K562 (cell line): ENCODE results near the gene CSF3. TPM values are rescaled to one million over a fixed set of nuclear protein-coding genes. Genes with fewer than 3 reads are reported as not detected.
"Not testable (repeated sequence)": the region's sequence is repeated elsewhere in the genome, so short reads cannot be mapped to it uniquely, and the experiment has no call there.

Source experiments
- ATAC-seq: fragments of 200-7000 bp; cut with Tn5 transposase; 3 replicates; pipeline ENCODE4 v1.9.1; 2020; ENCODE audit warnings: moderate library complexity
- BruUV-seq: library from RNA; stranded (reverse); fragments of 400-500 nt; replicated peaks from 2 replicates; lab custom pipeline; 2021; lab: Mats Ljungman, UMichigan
- CTCF ChIA-PET: fragments of 300-600 bp; formaldehyde crosslinking; extraction: SDS; loops from one replicate; lab custom pipeline; 2021; ENCODE audit warnings: low intra/inter-chr PET ratio; lab: Yijun Ruan, JAX
- POLR2A ChIA-PET: fragments of 300-600, 350-650 bp; sonication (Branson Sonifier 250); formaldehyde crosslinking; extraction: SDS; loops from one replicate; lab custom pipeline; 2021; ENCODE audit warnings: antibody characterized with exemption, inconsistent platforms; lab: Yijun Ruan, JAX
- DNase-seq, 4 experiments: peaks; one replicate each; pipeline versions ENCODE4 v3.0.0 to v3.0.0-alpha.2; 2011 to 2018; ENCODE audit warnings: low spot score in 3 of 4, mixed read lengths in 3 of 4; ENCODE audit errors: extremely low read depth in 1 of 4
- FAIRE-seq: peaks from 2 replicates; lab custom pipeline; 2011; peaks lifted over from hg19 to GRCh38; lab: Jason Lieb, UNC
- H2AFZ ChIP-seq: 2 replicates; pipeline ENCODE4 v1.6.0; 2011; ENCODE audit warnings: low read depth, low read length, control low read depth, inconsistent platforms
- H3K27ac ChIP-seq: fragments of 200-600 bp; 3 replicates; pipeline ENCODE4 v1.8.0; 2011; ENCODE audit warnings: low read depth, mild to moderate bottlenecking, control low read depth, inconsistent platforms, low read length, moderate library complexity, mixed read lengths; ENCODE audit errors: extremely low read depth
- H3K27me3 ChIP-seq, 2 experiments: fragments of 300-600 bp in 1 of 2; 2 replicates in 1 of 2; 3 replicates in 1 of 2; pipeline versions ENCODE4 v1.6.0 to v1.8.0; 2011; ENCODE audit warnings: inconsistent platforms in 2 of 2, low read length in 2 of 2, mild to moderate bottlenecking in 1 of 2, mixed read lengths in 1 of 2, moderate library complexity in 1 of 2; ENCODE audit not compliant: control insufficient read depth in 2 of 2, insufficient read depth in 2 of 2
- H3K36me3 ChIP-seq: fragments of 300-600 bp; 3 replicates; pipeline ENCODE4 v1.8.0; 2011; ENCODE audit warnings: mild to moderate bottlenecking, low read length, inconsistent platforms; ENCODE audit not compliant: control insufficient read depth, insufficient read depth
- H3K4me1 ChIP-seq, 2 experiments: fragments of 200-600 bp in 1 of 2; replicated peaks in 1 of 2; 2 replicates in 1 of 2; 3 replicates in 1 of 2; pipeline versions ENCODE4 v1.5.1 to v1.8.0; 2011; ENCODE audit warnings: inconsistent platforms in 2 of 2, low read length in 2 of 2, mild to moderate bottlenecking in 1 of 2, mixed read lengths in 1 of 2, moderate library complexity in 1 of 2; ENCODE audit not compliant: control insufficient read depth in 2 of 2, insufficient read depth in 2 of 2
- H3K4me2 ChIP-seq: 2 replicates; pipeline ENCODE4 v1.6.1; 2011; ENCODE audit warnings: low read length, control low read depth, inconsistent platforms, mixed read lengths; ENCODE audit not compliant: insufficient read depth
- H3K4me3 ChIP-seq: fragments of 200-600 bp; sonication (generic), shearing (Covaris generic); 2 replicates; pipeline ENCODE4 v1.5.1; 2016; ENCODE audit warnings: control low read depth, inconsistent platforms
- H3K79me2 ChIP-seq: fragments of 200-600 bp; 3 replicates; pipeline ENCODE4 v1.8.0; 2011; ENCODE audit warnings: low read length, inconsistent platforms; ENCODE audit not compliant: control insufficient read depth, insufficient read depth
- H3K9ac ChIP-seq, 2 experiments: 2 replicates each; pipeline versions ENCODE4 v1.6.0 to v1.6.1; 2011; ENCODE audit warnings: low read depth in 2 of 2, low read length in 2 of 2, control low read depth in 1 of 2, inconsistent platforms in 1 of 2, mild to moderate bottlenecking in 1 of 2, mixed read lengths in 1 of 2; ENCODE audit not compliant: insufficient read depth in 1 of 2
- H3K9me1 ChIP-seq: one replicate; pipeline ENCODE4 v1.6.0; 2011; ENCODE audit warnings: inconsistent platforms, mild to moderate bottlenecking, low read length, moderate library complexity; ENCODE audit not compliant: control insufficient read depth, insufficient read depth
- H3K9me3 ChIP-seq: replicated peaks from 2 replicates; pipeline ENCODE4 v1.5.1; 2011; ENCODE audit warnings: low read depth, low read length, inconsistent platforms; ENCODE audit not compliant: control insufficient read depth, insufficient read depth
- H4K20me1 ChIP-seq: replicated peaks from 2 replicates; pipeline ENCODE4 v1.6.1; 2011; ENCODE audit warnings: low read length, inconsistent platforms, mixed read lengths; ENCODE audit not compliant: control insufficient read depth, insufficient read depth
- FOXM1 ChIP-seq, 2 experiments: fragments of 450-650 bp in 1 of 2; sonication (generic) in 1 of 2; formaldehyde crosslinking in 1 of 2; IDR thresholded peaks; 2 replicates each; pipeline versions ENCODE4 v1.6.1 to v1.9.0; 2017 to 2022; ENCODE audit warnings: low read depth in 2 of 2, mild to moderate bottlenecking in 2 of 2, missing genetic modification reagents in 1 of 2, moderate library complexity in 1 of 2
- KAT8 ChIP-seq: fragments of 450-650 bp; IDR thresholded peaks from 2 replicates; pipeline ENCODE4 v1.6.1; 2016; ENCODE audit warnings: low read depth, mild to moderate bottlenecking
- MXD1 ChIP-seq: fragments of 250-450 bp; sonication (Bioruptor Pico); IDR thresholded peaks from 2 replicates; pipeline ENCODE4 v1.8.0; 2021; ENCODE audit warnings: borderline replicate concordance, mild to moderate bottlenecking, moderate library complexity; ENCODE audit not compliant: poor library complexity, severe bottlenecking
- NCOA1 ChIP-seq: fragments of 450-650 bp; IDR thresholded peaks from 2 replicates; pipeline ENCODE4 v1.6.1; 2016; ENCODE audit warnings: low read depth
- PBX2 ChIP-seq, 2 experiments: IDR thresholded peaks in 1 of 2; conservative IDR thresholded peaks in 1 of 2; 2 replicates each; pipeline ENCODE4 v1.6.1; 2016; ENCODE audit warnings: low read depth in 2 of 2, mild to moderate bottlenecking in 1 of 2, missing compliant biosample characterization in 1 of 2, missing genetic modification characterization in 1 of 2, moderate library complexity in 1 of 2
- RBM25 ChIP-seq: fragments of 200-400 bp; formaldehyde crosslinking; IDR thresholded peaks from 2 replicates; pipeline ENCODE4 v1.6.1; 2018; ENCODE audit warnings: low read length, low read depth, moderate library complexity; ENCODE audit not compliant: severe bottlenecking
- SMAD4 ChIP-seq: fragments of 250-450 bp; sonication (Bioruptor Pico); conservative IDR thresholded peaks from 2 replicates; pipeline ENCODE4 v1.8.0; 2021; ENCODE audit warnings: inconsistent platforms, mild to moderate bottlenecking, moderate library complexity
- WGBS: fragments of 100-300 bp; shearing (Covaris generic); methylation state at CpG from one replicate; pipeline ENCODE4 v1.1.6; 2016; ENCODE audit warnings: low coverage, mixed read lengths; ENCODE audit not compliant: insufficient coverage; ENCODE audit errors: missing lambda C conversion rate; 5-methylcytosine and 5-hydroxymethylcytosine counted together
- in situ Hi-C: fragments of 300-500 bp; cut with MboI; formaldehyde crosslinking; loops from 4 replicates; pipeline ENCODE4 v1.15.0; 2018; ENCODE audit warnings: inconsistent platforms, mixed read lengths
- intact Hi-C: fragments of 100-400 bp; cut with micrococcal nuclease; formaldehyde crosslinking; loops from 2 replicates; pipeline ENCODE4 v1.14.2; 2022
- polyA plus RNA-seq, 8 experiments: library from polyadenylated mRNA; depleted of rRNA in 4 of 8; stranded (reverse) in 5 of 8; unstranded in 3 of 8; fragments of >200 nt; fragmentation: Nextera tagmentation in 2 of 8; fragmentation: Illumina TruSeq in 1 of 8; extraction: Ambion mirVana in 2 of 8; extraction: Trizol in 1 of 8; gene quantifications; 2 replicates each; pipeline versions ENCODE4 v1.2.1 to v1.2.3, GENCODE V29; 2011 to 2014; ENCODE audit warnings: inconsistent platforms in 1 of 8, missing spikeins in 1 of 8
- total RNA-seq, 7 experiments: library from RNA; depleted of rRNA in 6 of 7; stranded (reverse); fragments of >200 nt in 6 of 7; fragmentation: Illumina TruSeq in 2 of 7; extraction: Trizol in 2 of 7; gene quantifications; 2 replicates each; pipeline versions ENCODE4 v1.2.1 to v1.2.3, GENCODE V29; 2011 to 2021; ENCODE audit warnings: low replicate concordance in 1 of 7

Gene CSF3
- total and polyA plus RNA-seq, 9 of the 15 experiments (the other 6 are each of a cell fraction or from before 2014, with no cell fraction given) = 0.19 TPM; not detected in 8

GRCh38 chr17:40005520-40005919 lies 9.7 kb upstream of the CSF3 start (continued):
- TF ChIP-seq PBX2 (CRISPR knock-in tag; IDR thresholded peaks at IDR 0.05; ENCODE audit: low read depth) (no peak), PBX2 (tag; conservative IDR thresholded peaks at IDR 0.05; ENCODE audit: low read depth) (peak; percentile 91), SMAD4 (CRISPR knock-in tag) (peak; percentile 71), NCOA1 (no peak), KAT8 (no peak), MXD1 (no peak), RBM25 (no peak), FOXM1 (IDR thresholded peaks at IDR 0.05; ENCODE audit: low read depth) (peak; percentile 10; the same call in 1 of the 2 replicates), FOXM1 (CRISPR knock-in tag; IDR thresholded peaks at IDR 0.05; ENCODE audit: low read depth) (no peak)

- CTCF ChIA-PET, H3K9me3 ChIP-seq, H4K20me1 ChIP-seq, ATAC-seq, H2AFZ ChIP-seq, H3K27ac ChIP-seq, H3K27me3 ChIP-seq, H3K4me2 ChIP-seq, H3K79me2 ChIP-seq, BruUV-seq, H3K9ac ChIP-seq, H3K4me3 ChIP-seq, H3K9me1 ChIP-seq, H3K36me3 ChIP-seq, FAIRE-seq, DNase-seq: not testable (repeated sequence)
- POLR2A ChIA-PET = interaction anchor here (0.6 to 4.1 kb wide), 4 partner anchors 9 to 133 kb away, joined by 3 to 13 read pairs (median 3); no protein-coding TSS in a partner anchor
- peaks cover 5 to 37% of the 10 kb centered on the region in 2 experiments; a peak in 4 of 5 replicates for H3K4me1 ChIP-seq
- intact Hi-C loops = loop anchor here (5.0 to 10.0 kb wide), 4 partner anchors 154 to 344 kb away; partner anchors contain the start of gene CDC6
- WGBS = 88% methylated on average over 25 of the region's 38 CpGs
- in situ Hi-C loops = loop anchor here (10.0 to 25.0 kb wide), 2 partner anchors 276 to 344 kb away; partner anchors contain the start of gene CDC6
These were observed 4.2 kb upstream of the CSF3 start for GRCh38 chr17:40010946-40011500.
